H9 (cell line): ENCODE measurements around the gene DTNBP1. TPM values are rescaled to one million over a fixed set of nuclear protein-coding genes. Genes with fewer than 3 reads are reported as not detected.

Experiments used
- DNase-seq: peaks from one replicate; pipeline ENCODE4 v3.0.0-alpha.2; 2017
- H2AFZ ChIP-seq: one replicate; pipeline ENCODE4 v1.6.1; 2013; ENCODE audit warnings: mild to moderate bottlenecking, low read length, control low read depth, moderate library complexity
- H2AK5ac ChIP-seq: 2 replicates; pipeline ENCODE4 v1.6.1; 2013; ENCODE audit warnings: low read length, control low read depth, mixed read lengths; ENCODE audit not compliant: insufficient read length
- H2BK120ac ChIP-seq: one replicate; pipeline ENCODE4 v1.6.1; 2013; ENCODE audit warnings: low read depth, mild to moderate bottlenecking, low read length, control low read depth, inconsistent platforms; ENCODE audit not compliant: poor library complexity, severe bottlenecking
- H2BK12ac ChIP-seq: 2 replicates; pipeline ENCODE4 v1.6.1; 2013; ENCODE audit warnings: low read length, control low read depth, mixed read lengths, low read depth; ENCODE audit not compliant: insufficient read length
- H2BK15ac ChIP-seq: 2 replicates; pipeline ENCODE4 v1.6.1; 2013; ENCODE audit warnings: low read depth, low read length, control low read depth
- H2BK20ac ChIP-seq: one replicate; pipeline ENCODE4 v1.6.1; 2013; ENCODE audit warnings: low read depth, mild to moderate bottlenecking, low read length, control low read depth, inconsistent platforms; ENCODE audit not compliant: poor library complexity, severe bottlenecking
- H2BK5ac ChIP-seq: 2 replicates; pipeline ENCODE4 v1.6.1; 2013; ENCODE audit warnings: low read length, control low read depth, mixed read lengths; ENCODE audit not compliant: insufficient read length
- H3K14ac ChIP-seq: 2 replicates; pipeline ENCODE4 v1.6.1; 2013; ENCODE audit warnings: low read length, control low read depth; ENCODE audit not compliant: insufficient read depth
- H3K18ac ChIP-seq: 2 replicates; pipeline ENCODE4 v1.6.1; 2013; ENCODE audit warnings: low read depth, mild to moderate bottlenecking, mixed read lengths, low read length, control low read depth; ENCODE audit not compliant: insufficient read length
- H3K23ac ChIP-seq: 2 replicates; pipeline ENCODE4 v1.6.1; 2013; ENCODE audit warnings: low read length, control low read depth, mixed read lengths, low read depth; ENCODE audit not compliant: insufficient read length
- H3K23me2 ChIP-seq: 2 replicates; pipeline ENCODE4 v1.6.1; 2013; ENCODE audit warnings: low read depth, mild to moderate bottlenecking, mixed read lengths, low read length, control low read depth; ENCODE audit not compliant: insufficient read length, poor library complexity, severe bottlenecking
- H3K27ac ChIP-seq: 2 replicates; pipeline ENCODE4 v1.5.1; 2013; ENCODE audit warnings: low read length, control low read depth, mixed read lengths, low read depth; ENCODE audit not compliant: insufficient read length
- H3K27me3 ChIP-seq: 2 replicates; pipeline ENCODE4 v1.6.1; 2013; ENCODE audit warnings: low read length, control low read depth, inconsistent platforms; ENCODE audit not compliant: insufficient read depth
- H3K4ac ChIP-seq: 2 replicates; pipeline ENCODE4 v1.6.1; 2013; ENCODE audit warnings: low read depth, mild to moderate bottlenecking, control low read depth, inconsistent platforms, low read length, moderate library complexity
- H3K4me1 ChIP-seq: 2 replicates; pipeline ENCODE4 v1.6.1; 2013; ENCODE audit warnings: low read length, control low read depth, inconsistent platforms; ENCODE audit not compliant: insufficient read depth
- H3K4me2 ChIP-seq: 2 replicates; pipeline ENCODE4 v1.6.1; 2013; ENCODE audit warnings: low read length, control low read depth, mixed read lengths; ENCODE audit not compliant: insufficient read length, insufficient read depth
- H3K56ac ChIP-seq: 2 replicates; pipeline ENCODE4 v1.6.1; 2013; ENCODE audit warnings: low read depth, mild to moderate bottlenecking, mixed read lengths, low read length, control low read depth; ENCODE audit not compliant: insufficient read length
- H3K79me1 ChIP-seq: 2 replicates; pipeline ENCODE4 v1.6.1; 2013; ENCODE audit warnings: low read depth, mild to moderate bottlenecking, moderate library complexity, low read length, control low read depth, inconsistent platforms; ENCODE audit not compliant: insufficient read depth, poor library complexity, severe bottlenecking
- H3K79me2 ChIP-seq: 2 replicates; pipeline ENCODE4 v1.6.1; 2013; ENCODE audit warnings: low read length, control low read depth, inconsistent platforms; ENCODE audit not compliant: insufficient read depth
- H3K9ac ChIP-seq: 2 replicates; pipeline ENCODE4 v1.6.1; 2013; ENCODE audit warnings: low read length, control low read depth, mixed read lengths; ENCODE audit not compliant: insufficient read length; ENCODE audit errors: extremely low read depth
- H3K9me3 ChIP-seq: one replicate; pipeline ENCODE4 v1.6.1; 2013; ENCODE audit warnings: low read depth, low read length, inconsistent platforms; ENCODE audit not compliant: control insufficient read depth
- H3T11ph ChIP-seq: one replicate; pipeline ENCODE4 v1.6.1; 2013; ENCODE audit warnings: mild to moderate bottlenecking, low read length, control low read depth, inconsistent platforms
- H4K20me1 ChIP-seq: one replicate; pipeline ENCODE4 v1.6.1; 2013; ENCODE audit not compliant: control insufficient read depth, insufficient read length, insufficient read depth
- H4K5ac ChIP-seq: 2 replicates; pipeline ENCODE4 v1.6.1; 2013; ENCODE audit warnings: low read depth, mild to moderate bottlenecking, mixed read lengths, low read length, control low read depth; ENCODE audit not compliant: insufficient read length
- H4K8ac ChIP-seq: replicated peaks from 2 replicates; pipeline ENCODE4 v1.6.1; 2013; ENCODE audit warnings: low read length, control low read depth, mixed read lengths, low read depth; ENCODE audit not compliant: insufficient read length
- H4K91ac ChIP-seq: 2 replicates; pipeline ENCODE4 v1.6.1; 2013; ENCODE audit warnings: low read depth, mild to moderate bottlenecking, moderate library complexity, mixed read lengths, low read length, control low read depth; ENCODE audit not compliant: insufficient read length
- H3K27ac Mint-ChIP-seq, 3 experiments: 2 replicates in 2 of 3; 3 replicates in 1 of 3; pipeline ENCODE4 v1.8.0; 2020 to 2021; ENCODE audit warnings: mixed read lengths in 3 of 3, mild to moderate bottlenecking in 1 of 3, moderate library complexity in 1 of 3
- H3K27me3 Mint-ChIP-seq: 2 replicates; pipeline ENCODE4 v1.8.0; 2021; ENCODE audit warnings: low read depth, mild to moderate bottlenecking, moderate library complexity, mixed read lengths
- H3K36me3 Mint-ChIP-seq, 3 experiments: 2 replicates in 2 of 3; 3 replicates in 1 of 3; pipeline ENCODE4 v1.8.0; 2020 to 2021; ENCODE audit warnings: low read depth in 3 of 3, mixed read lengths in 3 of 3; ENCODE audit not compliant: insufficient read depth in 1 of 3
- H3K4me1 Mint-ChIP-seq, 2 experiments: 2 replicates each; pipeline ENCODE4 v1.8.0; 2020; ENCODE audit warnings: mixed read lengths in 2 of 2
- H3K4me3 Mint-ChIP-seq, 2 experiments: 2 replicates in 1 of 2; 3 replicates in 1 of 2; pipeline ENCODE4 v1.8.0; 2020 to 2021; ENCODE audit warnings: mild to moderate bottlenecking in 2 of 2, mixed read lengths in 2 of 2, moderate library complexity in 1 of 2
- H3K9me3 Mint-ChIP-seq, 2 experiments: 2 replicates in 1 of 2; 3 replicates in 1 of 2; pipeline ENCODE4 v1.8.0; 2020; ENCODE audit warnings: mild to moderate bottlenecking in 2 of 2, mixed read lengths in 2 of 2, moderate library complexity in 1 of 2
- CTCF ChIP-seq: fragments of 200-600 bp; sonication (generic); conservative IDR thresholded peaks from 3 replicates; pipeline ENCODE4 v1.8.0; 2021; ENCODE audit warnings: antibody characterized with exemption, mild to moderate bottlenecking
- WGBS: extraction: QIAGEN DNeasy Blood & Tissue Kit; methylation state at CpG from one replicate; pipeline ENCODE4 v1.1.7; 2013; ENCODE audit warnings: missing lambda C conversion rate, low lambda C conversion rate, mixed read lengths; ENCODE audit not compliant: insufficient read length; ENCODE audit errors: extremely low coverage; 5-methylcytosine and 5-hydroxymethylcytosine counted together
- total RNA-seq: library from RNA; stranded (reverse); gene quantifications from 2 replicates; pipeline ENCODE4 v1.2.1, GENCODE V29; 2021

The DTNBP1 gene
- total RNA-seq, 1 experiment from 2014 or later = 12.9 TPM

DNA sequence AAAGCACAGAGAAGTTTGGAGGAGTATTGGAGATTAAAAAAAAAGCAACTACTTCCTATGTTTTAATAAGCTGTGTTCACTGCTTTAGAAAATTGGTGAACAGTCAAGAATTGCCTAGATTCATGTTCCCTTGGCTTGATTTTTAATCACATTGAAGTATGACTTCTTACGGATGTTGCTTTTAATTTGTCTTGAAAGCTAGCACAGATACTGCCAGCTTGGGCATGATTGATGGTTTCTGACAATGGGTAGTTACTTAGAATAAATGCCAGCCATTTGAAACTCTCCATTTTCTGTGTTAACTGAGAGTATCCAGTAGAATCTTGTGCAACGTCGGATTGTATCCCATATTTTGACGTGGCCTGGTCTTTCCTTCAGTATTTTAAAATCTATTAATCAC, 178.0 kb downstream of the DTNBP1 start:
- Histone ChIP-seq H4K91ac (no peak overlapping the region), H3K9me3 (no peaks in the 10 kb centered on the region), H3K23me2 (no peaks in the 10 kb centered on the region), H3K9ac (no peak overlapping the region), H3K27ac (no peak overlapping the region), H2BK20ac (no peak overlapping the region), H3K23ac (no peak overlapping the region), H3K79me1 (peaks cover 7% of the 10 kb centered on the region), H2BK5ac (no peak overlapping the region), H2BK120ac (no peak overlapping the region), H3T11ph (no peak overlapping the region), H3K4ac (no peak overlapping the region), H3K4me1 (peaks cover 13% of the 10 kb centered on the region), H2AK5ac (no peak overlapping the region), H3K14ac (no peak overlapping the region), H3K56ac (no peak overlapping the region), H4K20me1 (no peaks in the 10 kb centered on the region), H3K79me2 (peaks cover 45% of the 10 kb centered on the region; the same call in 1 of the 2 replicates), H3K27me3 (no peaks in the 10 kb centered on the region), H4K5ac (no peak overlapping the region), H3K18ac (no peak overlapping the region), H4K8ac (no peak overlapping the region), H2BK15ac (no peak overlapping the region), H3K4me2 (no peak overlapping the region), H2BK12ac (no peak overlapping the region), H2AFZ (no peak overlapping the region)
- Mint-ChIP-seq H3K4me3 (no peak overlapping the region), H3K27me3 (no peaks in the 10 kb centered on the region; the same call in 1 of the 2 replicates), H3K9me3 (no peaks in the 10 kb centered on the region), H3K27ac (no peak overlapping the region), H3K36me3 (peaks cover 21 to 34% (median 30%) of the 10 kb centered on the region in 3 experiments), H3K4me1 (peaks cover 59 to 60% of the 10 kb centered on the region in 2 experiments)
- WGBS = no CpG with 5 or more reads among the region's 4 CpGs
- TF ChIP-seq CTCF = no peak
- no peak for DNase-seq
